Right ventricle myocardium inferior (tissue), 1 donor: ENCODE measurements around the gene PDP2. TPM values are rescaled to one million over a fixed set of nuclear protein-coding genes. Genes with fewer than 3 reads are reported as not detected.

ENCODE experiments used
- ATAC-seq: fragments of 200-7000 bp; cut with Tn5 transposase; one replicate; pipeline ENCODE4 v1.9.1; 2020; ENCODE audit warnings: mild to moderate bottlenecking, moderate library complexity
- DNase-seq: peaks from one replicate; pipeline ENCODE4 v3.0.0; 2021; ENCODE audit errors: missing footprints
- intact Hi-C: fragments of 100-400 bp; cut with DNase I; formaldehyde crosslinking; loops from one replicate; pipeline ENCODE4 v1.11.0; 2022
- total RNA-seq: library from RNA; stranded (reverse); fragmentation: NEBNext Ultra II Directional; extraction: Animal tissue kit (Norgen Biotek cat#: 25700); gene quantifications from one replicate; pipeline ENCODE4 v1.2.1, GENCODE V29; 2021
- donor health status: DM: no; HTN: yes; CAD: no; lungs with severe emphysema.

PDP2 gene
- total RNA-seq, 1 donor from 2014 or later: 3.1 TPM

DNA sequence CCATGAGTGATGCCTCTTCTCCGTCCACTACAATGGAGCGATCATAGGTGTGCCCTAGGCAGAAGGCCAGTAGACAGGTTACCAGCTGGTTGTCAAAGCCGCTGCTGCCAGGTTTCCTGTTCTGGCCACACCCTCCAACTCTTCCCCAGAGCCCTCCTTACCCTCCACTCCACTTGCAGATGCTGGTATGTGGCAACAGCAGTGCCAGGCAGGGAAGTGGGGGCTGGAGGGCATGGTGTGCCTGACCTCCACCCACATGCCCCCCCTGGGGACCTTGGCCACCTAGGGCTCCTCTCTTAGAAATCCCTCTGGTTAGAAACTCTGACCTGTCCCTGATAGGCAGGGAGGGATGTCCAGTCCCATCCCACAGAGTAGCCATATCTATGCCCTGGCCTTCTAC is 43.6 kb downstream of the PDP2 start:
- no peak for DNase-seq
- no peak for ATAC-seq
- intact Hi-C loops: loop anchor here (1.0 kb wide), 1 partner anchor 21 kb away; no protein-coding TSS in a partner anchor

DNA sequence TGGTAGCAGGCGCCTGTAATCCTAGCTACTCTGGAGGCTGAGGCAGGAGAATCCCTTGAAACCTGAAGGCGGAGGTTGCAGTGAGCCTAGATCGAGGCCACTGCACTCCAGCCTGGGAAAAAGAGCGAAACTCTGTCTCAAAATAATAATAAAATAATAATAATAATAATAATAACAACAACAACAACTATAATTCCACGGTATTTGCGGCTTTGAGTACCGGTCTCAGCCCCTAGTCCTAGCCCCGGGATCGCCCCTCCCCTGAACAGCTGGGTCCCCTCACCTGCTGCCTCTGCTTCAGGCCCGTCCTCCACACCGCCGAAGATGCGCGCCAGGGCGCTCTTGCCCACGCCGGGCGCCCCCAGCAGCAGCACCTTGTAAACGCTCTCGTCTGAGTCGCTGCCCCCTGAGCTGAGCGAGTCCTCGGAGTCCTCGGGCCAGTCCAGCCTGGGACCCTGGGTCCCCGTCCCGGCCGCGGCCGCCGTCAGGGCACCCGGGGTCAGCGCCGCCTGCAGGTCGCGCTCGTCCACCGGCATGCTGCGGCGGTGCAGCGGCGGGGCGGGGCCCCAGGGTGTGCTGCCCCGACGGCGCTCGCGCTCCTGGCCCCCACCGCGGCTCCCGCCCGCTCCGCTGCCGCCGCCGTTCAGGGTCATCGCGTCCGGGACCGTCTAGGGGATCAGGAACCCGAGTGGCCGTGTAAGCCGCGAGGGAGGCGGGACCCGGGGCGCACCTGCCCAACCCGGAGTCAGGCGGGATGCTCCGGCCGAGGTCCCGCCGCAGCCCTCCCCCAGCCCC is 44.4 kb downstream of the PDP2 start:
- peak; percentile 9 for ATAC-seq
- intact Hi-C loops: no loop called here
- peak; percentile 76 for DNase-seq

DNA sequence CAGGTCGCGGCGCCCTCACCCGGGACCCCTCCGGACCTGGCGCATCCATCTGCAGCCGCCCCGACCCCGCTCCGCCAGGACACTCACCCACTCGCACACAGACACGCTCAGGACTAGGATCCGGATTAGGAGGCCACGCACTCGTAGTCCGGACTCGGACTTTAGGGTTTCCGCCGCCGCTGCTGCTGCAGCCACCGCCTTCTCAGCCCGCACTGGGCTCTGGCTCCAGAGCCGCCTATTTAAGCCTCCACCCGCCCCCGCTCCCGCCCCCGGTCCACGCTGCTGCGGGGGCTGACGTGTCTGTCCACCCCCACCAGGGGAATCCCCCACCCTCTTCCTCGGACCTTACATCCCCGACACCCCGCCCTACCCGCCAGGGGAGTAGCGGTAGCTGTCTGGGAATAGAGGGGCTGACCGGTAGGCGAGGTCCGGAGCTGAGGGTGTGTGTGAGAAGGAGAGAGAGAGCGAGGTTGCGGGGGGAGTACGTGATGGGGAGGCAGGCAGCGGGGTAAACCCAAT is 45.1 kb downstream of the PDP2 start, which contains the start of gene RRAD:
Gene RRAD, minus strand, starts transcription at position 214 of the 519 bp plus-strand sequence. CDS start 356 bp downstream, outside the sequence.
- ATAC-seq: peak; percentile 41
- peak; percentile 83 for DNase-seq
- intact Hi-C loops: no loop called here

DNA sequence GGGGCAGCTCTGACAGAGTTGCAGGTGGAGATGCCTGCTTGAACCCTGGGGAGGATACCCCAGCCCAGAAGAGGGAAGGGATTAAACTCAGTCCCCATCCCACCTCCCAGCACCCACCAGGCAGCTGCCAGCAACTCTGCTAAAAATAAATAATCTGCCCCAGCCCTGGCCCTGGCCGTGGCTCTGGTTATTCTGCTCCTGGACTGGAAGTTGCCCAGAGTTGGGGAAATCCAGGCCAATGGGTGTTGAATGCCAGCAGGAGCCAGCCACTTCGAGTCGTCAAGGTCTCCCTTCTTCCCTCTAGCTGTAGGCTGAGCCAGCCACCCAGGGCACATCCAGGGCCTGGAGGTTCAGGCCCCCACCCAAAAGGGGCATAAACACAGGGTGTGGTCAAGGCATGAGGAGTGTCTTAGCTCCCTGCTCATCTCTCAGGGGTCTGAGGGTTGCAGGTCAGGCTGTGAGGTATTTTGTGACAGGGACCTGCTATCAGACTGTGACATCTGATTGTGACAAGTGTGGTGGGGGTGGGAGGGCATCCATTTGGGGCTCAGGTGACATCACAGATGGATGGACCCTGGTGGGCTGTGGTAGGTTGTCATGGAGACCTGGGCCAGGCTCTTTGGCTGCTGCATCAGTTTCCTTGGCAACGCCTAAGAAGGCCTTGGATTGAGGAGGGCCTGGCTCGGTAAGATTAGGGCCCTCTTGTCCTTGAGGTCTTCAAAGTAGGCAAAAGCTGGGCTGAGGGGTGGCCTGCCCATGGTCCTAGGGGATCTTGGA is 46.0 kb downstream of the PDP2 start:
- ATAC-seq (peak; percentile 53), DNase-seq (peak; percentile 74)
- intact Hi-C loops: no loop called here

DNA sequence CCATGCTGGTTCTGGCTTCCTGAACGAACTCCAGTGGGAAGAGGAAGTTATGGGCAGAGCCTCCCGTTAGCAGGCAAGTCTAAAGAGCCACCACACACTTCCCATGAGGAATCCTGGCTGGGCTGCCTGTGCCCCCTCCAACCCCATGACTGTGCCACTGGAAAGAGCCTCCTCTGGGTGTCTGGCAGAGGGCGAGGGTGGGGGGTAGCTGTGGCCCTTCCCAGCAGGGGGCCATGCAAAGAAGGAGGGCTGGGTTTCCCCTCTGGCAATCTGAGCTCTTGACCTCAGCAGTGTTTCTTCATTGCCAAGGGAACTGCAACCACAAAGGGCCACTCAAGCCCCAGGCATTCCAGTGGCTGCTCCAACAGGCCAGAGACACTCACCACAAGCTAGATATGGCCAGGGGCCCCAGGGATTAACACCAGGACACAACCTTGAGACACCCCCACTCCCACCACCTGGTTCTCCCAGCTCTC is 46.7 kb downstream of the PDP2 start:
- ATAC-seq: peak; percentile 47
- DNase-seq: peak; percentile 60
- intact Hi-C loops: no loop called here

DNA sequence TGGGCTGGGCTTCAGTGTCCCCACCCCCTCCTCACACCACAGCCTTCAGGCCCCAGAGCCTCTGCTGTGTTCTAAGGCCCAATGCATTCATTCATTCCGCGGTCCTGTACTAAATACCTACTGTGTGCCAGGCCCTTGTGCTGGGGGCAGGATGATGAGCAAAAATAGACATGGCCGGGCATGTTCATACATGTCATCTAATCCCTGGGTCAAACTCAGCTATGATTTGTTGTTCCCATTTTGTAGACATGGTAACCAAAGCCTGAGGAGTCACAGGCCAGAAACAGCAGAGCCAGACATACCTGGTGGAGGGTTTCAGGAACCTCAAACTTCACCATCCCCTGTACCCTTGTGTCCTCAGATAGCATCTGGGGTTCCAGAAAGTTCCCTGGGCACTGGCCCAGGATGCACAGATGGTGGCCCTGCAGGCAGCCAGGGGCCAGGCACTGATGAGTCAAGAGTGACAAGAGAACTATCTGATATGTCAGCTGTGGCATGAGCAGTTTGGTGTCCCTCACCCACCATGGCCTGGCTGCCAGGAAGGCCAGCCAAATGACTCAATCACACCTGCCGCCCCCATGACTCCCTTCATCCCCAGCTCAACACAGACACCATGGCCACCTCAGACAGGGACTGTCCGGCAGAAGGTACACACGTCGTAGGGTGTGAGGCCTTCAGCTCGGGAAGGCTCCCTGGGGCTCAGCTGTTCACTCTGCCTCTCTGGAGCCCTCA is 47.8 kb downstream of the PDP2 start:
- DNase-seq (peak; percentile 41), ATAC-seq (no peak)
- intact Hi-C loops: no loop called here

DNA sequence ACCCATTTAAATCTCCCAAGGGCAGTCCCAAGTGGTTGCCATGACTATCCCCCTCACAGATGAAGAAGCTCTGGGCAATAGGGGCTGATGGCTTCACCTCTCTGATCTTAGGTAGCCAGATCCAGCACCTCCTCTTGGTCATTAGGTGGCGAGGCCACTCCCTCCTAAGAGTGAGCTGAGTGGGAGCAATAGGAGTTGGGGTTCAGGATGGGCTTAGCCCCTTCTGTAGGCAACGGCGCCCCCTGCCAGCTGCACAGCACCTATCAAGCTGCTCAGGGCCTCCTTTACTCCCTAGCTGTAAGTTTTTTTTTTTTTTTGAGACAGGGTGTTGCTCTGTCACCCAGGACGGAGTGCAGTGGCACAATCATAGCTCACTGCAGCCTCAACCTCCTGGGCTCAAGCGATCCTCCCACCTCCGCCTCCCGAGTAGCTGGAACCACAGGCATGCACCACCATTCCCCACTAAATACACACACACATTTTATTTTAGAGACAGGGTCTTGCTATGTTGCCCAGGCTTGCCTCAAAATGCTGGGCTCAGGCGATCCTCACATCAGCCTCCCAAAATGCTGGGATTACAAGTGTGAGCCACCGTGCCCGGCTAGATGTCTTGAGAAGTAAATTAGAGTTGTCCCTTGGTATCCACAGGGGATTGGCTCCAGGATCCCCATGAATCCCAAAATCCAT is 48.5 kb downstream of the PDP2 start:
- DNase-seq (peak; percentile 70), ATAC-seq (no peak)
- intact Hi-C loops: no loop called here

DNA sequence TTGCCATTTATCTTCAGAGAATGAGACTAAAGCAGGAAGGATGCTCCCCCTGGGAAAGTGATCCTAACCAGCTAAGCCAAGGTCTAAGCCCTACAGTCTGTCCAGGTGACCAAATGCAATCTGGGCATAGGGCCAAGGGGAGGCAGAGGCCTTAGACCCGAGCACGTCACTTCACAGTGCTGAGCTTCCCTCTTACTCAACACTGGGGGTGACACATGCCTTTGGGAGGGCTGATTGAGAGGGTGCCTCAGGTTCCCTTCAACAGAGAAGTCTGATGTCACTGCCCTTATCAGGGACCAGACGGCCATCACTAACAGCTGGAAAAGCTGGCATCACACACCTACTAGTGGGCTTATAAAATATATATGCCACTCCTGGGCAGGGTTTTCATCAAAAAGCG is 49.9 kb downstream of the PDP2 start:
- peak; percentile 15 for DNase-seq
- no peak for ATAC-seq
- intact Hi-C loops: no loop called here

DNA sequence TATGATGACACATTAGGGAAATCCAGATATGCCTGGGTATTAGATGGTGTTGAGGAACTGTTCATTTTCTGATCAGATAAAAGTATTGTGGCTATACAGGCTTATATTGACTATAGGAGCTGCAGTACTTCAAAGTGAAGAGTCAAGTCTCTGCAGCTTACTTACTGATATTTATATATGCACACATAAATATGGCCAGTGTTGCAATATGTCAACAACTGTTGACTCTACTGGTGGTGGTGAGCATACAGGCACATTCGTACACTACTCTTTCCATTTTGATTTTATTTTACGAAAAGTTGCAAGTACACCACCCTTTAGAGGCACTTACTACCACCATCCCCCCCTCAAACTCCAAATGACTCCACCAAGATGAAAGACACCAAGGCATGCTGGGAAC is 51.4 kb downstream of the PDP2 start:
- intact Hi-C loops: no loop called here

DNA sequence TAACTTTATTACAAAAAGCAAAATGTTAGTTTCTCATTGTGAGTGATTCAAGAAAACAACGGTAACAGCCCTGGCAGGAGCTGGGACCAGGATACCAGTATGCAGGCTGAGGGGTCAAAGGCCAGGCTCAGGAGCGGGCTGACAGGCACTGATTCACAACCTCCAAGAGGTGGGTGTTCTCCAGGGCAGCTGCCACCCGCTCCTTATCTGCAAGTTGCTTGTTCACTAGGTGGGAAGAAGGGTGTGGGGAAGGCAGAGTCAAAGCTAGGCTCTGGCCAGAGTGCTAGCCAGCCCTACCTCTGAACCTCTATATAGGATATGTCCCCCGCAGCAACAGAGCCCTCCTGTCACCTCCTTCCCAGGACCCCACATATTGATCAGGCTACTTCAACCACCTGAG is 51.8 kb downstream of the PDP2 start:
- DNase-seq (peak; percentile 51), ATAC-seq (no peak)
- intact Hi-C loops: no loop called here

More for the DNA sequence above, 51.4 kb downstream of the PDP2 start:
- DNase-seq (no peak), ATAC-seq (no peak)

DNA sequence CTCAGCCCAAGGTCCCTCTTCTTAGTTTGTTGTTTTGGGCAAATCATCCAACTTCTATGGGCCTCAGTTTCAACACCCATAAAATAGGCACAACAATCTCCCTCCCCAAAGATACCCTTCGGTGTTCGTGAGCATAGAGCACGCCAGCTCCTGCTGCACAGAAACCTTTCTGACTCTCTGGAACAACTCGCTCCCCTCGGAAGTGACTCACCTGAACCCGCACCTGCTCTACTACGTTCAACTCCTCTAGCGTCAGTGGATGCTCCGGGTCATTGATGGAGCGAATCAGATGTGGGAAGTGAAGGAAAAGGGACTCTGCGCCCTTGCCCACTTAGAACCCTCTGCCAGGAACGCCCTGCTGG is 53.4 kb downstream of the PDP2 start:
- intact Hi-C loops: no loop called here
- no peak for ATAC-seq
- DNase-seq: no peak

DNA sequence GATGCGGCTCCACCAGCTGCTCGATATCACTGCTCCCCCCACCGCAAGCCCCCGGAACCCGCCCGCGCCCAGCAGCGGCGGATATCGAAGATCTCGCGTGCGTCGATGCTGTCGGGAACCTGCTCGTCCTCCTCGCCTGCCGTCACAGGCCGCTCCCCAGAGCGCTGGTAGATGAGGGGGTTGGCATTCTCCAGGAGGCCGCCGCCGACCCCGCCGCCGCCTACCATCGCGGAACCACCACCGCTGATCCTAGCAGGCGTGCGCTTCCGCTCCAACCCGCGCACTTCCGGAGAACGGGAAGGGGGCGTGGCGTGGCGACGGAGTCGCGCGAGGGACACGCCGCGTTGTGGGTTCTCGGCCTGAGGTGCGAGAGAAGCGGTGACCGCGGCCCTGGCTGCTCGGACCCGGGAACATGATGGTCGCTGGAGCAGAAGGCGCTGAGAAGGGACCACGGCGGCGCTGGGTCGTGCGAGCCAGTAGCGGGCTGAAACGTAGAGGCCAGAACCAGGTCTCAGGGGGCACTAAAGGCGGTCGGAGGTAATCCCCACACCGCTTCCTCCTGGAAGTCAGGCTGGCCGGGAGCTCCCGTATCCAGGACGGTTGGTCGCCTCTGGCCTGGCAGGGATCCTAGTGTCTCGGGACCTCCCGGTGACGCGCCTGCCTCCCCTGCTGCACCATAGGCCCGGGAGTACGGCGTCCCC is 54.0 kb downstream of the PDP2 start, which contains the start of gene CIAO2B:
Gene CIAO2B, minus strand, starts transcription at position 265 of the 701 bp plus-strand sequence. Its CDS starts 38 bp downstream, at position 227.
- peak; percentile 84 for ATAC-seq
- intact Hi-C loops: no loop called here
- peak; percentile 96 for DNase-seq

DNA sequence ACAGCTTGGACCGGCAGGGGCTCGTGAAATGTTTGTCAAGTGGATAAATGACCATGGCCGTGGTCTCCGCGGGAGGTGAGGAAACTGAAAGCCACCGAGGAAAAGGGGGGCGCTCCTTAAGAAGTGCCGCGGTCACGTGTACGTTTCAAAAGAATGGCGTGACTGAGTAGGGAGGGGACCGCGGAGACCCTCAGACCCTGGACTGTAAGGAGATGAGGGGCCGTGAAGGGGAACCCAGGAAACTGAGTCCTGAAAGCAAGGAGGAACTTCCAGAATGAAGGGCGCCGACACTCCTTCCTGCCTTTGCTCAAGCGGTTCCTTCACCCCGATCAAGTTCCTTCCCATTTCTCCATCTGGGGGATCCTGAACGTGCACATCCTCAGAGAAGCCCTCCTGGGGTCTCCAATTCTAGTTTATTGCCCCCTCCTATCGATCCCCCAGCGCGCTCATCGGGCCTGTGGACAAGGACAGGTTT is 54.6 kb downstream of the PDP2 start:
- intact Hi-C loops: loop anchor here (5.0 kb wide), 1 partner anchor 33 kb away; no protein-coding TSS in a partner anchor
- ATAC-seq: peak; percentile 2
- DNase-seq: peak; percentile 46

DNA sequence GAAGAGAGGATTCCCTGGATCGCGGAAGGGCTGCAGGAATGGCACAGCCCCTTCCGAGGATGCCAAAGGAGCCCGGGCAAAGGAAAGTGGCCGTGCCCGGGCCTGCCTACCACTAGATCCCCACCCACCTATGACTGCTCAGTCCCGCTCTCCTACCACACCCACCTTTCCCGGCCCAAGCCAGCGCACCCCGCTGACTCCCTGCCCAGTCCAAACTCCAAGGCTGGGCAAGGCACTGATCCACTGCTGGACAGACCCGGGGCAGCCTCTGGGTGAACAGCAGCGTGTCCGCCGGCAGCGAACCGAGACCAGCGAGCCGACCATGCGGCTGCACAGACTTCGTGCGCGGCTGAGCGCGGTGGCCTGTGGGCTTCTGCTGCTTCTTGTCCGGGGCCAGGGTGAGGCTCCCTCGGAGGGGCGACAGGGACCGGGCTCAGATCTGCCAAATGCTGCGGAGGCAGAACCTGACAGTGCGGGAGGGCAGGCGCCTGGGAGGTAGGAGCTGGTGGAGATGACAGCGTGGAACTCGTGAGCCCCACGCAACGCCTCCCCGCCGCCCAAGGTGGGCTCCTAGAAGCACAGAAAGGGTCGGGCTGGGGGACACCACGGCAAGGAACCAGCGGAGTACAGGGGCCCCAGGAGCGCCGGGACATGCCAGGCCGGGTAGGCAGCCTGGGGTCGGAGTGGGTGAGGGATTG is 55.1 kb downstream of the PDP2 start, which contains the start of gene CES2:
Gene CES2, plus strand, starts transcription at position 203 of the 698 bp plus-strand sequence. Its CDS starts 120 bp downstream, at position 323.
- DNase-seq (peak; percentile 71), ATAC-seq (peak; percentile 79)
- intact Hi-C loops: loop anchor here (5.0 kb wide), 1 partner anchor 33 kb away; no protein-coding TSS in a partner anchor

DNA sequence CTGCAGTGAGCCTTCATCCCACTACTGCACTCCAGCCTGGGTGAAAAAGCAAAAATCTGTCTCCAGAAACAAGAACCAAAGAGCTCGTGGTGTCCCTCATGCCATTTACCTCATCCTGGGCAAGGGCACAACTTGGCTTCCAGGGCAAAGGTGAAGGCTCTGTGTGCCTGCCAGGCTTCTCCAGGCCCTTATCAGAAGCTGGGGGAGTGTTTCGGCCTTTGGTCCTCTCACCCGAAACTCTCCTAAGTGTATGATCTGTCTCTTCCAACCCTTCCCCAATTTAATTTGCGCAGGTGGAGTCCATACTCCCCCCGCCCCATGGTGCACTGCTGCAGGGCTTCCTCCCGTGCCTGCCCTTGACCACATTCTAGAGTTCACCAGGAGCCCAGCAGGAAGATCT is 56.1 kb downstream of the PDP2 start:
- DNase-seq (no peak), ATAC-seq (peak; percentile 30)
- intact Hi-C loops: loop anchor here (5.0 kb wide), 1 partner anchor 34 kb away; no protein-coding TSS in a partner anchor

DNA sequence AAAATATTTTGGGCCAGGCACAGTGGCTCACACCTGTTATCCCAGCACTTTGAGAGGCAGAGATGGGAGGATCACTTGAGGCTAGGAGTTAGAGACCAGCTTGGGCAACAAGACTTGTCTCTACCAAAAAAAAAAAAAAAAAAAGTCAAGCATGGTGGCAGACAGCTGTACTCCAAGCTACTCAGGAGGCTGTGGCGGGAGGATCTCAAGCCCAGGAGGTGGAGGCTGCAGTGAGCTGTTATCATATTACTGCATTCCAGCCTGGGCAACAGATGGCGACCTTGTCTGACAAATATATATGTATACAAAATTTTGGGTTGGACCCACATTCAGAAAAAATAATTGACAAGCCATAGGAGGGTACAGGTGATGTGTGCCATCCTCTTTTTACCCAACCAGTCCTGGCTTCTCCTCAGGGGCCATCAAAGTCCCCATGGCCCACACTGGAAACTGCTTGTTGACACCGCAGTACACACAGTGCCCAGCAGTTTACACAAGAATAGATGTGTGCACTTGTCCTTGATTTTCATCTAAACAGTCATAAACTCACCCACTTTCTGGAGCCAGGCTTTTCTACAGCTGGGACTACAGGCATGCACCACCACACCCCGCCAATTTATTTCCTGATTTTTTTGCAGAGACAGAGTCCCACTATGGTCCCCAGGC is 56.7 kb downstream of the PDP2 start:
- intact Hi-C loops: loop anchor here (5.0 kb wide), 1 partner anchor 35 kb away; no protein-coding TSS in a partner anchor
- no peak for ATAC-seq
- DNase-seq: no peak
